NB4 (cell line): Measurements from ENCODE around the gene POLR1C.

ENCODE experiments used
- POLR2A ChIP-seq: IDR thresholded peaks from 2 replicates; pipeline ENCODE4 v1.6.1; 2011; ENCODE audit warnings: mild to moderate bottlenecking; ENCODE audit not compliant: insufficient read length; ENCODE audit errors: extremely low read depth
- TF ChIP-seq, protein P1 (sequence below): IDR thresholded peaks from one replicate; pipeline ENCODE4 v1.5.1; 2012; ENCODE audit warnings: low read depth, low read length

DNA sequence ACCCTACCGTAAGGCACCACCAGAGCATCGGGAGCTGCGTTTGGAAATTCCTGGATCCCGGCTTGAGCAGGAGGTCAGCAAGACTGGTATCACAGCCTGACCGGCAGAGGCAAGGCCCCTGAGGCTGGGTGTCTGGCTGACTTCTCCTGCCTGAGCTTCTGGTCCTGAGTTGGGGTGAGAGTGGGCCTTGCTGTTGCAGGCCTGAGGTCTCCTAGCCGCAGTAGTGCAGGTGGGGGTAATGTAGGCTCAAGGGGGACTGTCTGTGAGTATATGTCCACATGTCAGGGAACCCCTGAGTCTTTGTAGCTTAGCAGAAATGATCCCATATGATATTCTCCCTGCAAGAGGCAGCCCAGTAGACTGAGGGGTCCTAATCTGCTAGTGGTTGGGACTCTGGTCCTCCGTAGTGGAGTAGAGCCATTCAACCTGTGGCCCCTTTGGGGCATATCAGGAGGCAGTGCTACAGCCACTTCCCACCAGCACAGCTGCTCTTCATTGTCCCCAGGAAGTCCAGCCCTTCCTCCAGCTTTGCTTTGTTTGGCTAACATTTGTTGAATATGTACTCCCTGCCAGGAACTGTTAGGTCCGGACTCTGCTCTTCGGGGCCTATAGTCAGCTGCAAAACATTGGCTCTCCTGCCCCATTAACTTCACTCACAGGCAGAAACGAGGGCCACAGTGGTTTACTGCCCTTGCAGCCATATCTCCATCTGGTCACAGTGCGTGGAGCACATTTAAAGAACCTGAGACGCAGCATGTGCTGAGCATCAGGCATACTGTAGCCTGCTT lies 17.7 kb upstream of the POLR1C start:
- no peak for TF ChIP-seq POLR2A
- TF ChIP-seq, protein P1, sequence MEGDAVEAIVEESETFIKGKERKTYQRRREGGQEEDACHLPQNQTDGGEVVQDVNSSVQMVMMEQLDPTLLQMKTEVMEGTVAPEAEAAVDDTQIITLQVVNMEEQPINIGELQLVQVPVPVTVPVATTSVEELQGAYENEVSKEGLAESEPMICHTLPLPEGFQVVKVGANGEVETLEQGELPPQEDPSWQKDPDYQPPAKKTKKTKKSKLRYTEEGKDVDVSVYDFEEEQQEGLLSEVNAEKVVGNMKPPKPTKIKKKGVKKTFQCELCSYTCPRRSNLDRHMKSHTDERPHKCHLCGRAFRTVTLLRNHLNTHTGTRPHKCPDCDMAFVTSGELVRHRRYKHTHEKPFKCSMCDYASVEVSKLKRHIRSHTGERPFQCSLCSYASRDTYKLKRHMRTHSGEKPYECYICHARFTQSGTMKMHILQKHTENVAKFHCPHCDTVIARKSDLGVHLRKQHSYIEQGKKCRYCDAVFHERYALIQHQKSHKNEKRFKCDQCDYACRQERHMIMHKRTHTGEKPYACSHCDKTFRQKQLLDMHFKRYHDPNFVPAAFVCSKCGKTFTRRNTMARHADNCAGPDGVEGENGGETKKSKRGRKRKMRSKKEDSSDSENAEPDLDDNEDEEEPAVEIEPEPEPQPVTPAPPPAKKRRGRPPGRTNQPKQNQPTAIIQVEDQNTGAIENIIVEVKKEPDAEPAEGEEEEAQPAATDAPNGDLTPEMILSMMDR: no peak
